Loucy (cell line): ENCODE data around the gene LILRB3.
"Not testable (repeated sequence)": the region's sequence is repeated elsewhere in the genome, so short reads cannot be mapped to it uniquely, and the experiment has no call there.

Experiments
- H2AFZ ChIP-seq: fragments of 200-600 bp; sonication (generic); 2 replicates; pipeline ENCODE4 v1.6.0; 2016; ENCODE audit warnings: antibody characterized with exemption, mild to moderate bottlenecking, low read length, moderate library complexity
- H3F3A ChIP-seq: fragments of 200-600 bp; 2 replicates; pipeline ENCODE4 v1.6.0; 2016; ENCODE audit warnings: antibody characterized with exemption, low read depth, mild to moderate bottlenecking
- H3K27me3 ChIP-seq: fragments of 200-600 bp; sonication (generic); 2 replicates; pipeline ENCODE4 v1.6.1; 2014; ENCODE audit warnings: low read length, mild to moderate bottlenecking; ENCODE audit not compliant: insufficient read depth, poor library complexity, severe bottlenecking
- H3K36me3 ChIP-seq: fragments of 200-600 bp; sonication (generic); 2 replicates; pipeline ENCODE4 v1.6.1; 2016; ENCODE audit warnings: low read length; ENCODE audit not compliant: insufficient read depth
- H3K4me1 ChIP-seq: fragments of 200-600 bp; sonication (generic); 2 replicates; pipeline ENCODE4 v1.5.1; 2014; ENCODE audit warnings: low read length, mild to moderate bottlenecking; ENCODE audit not compliant: insufficient read depth, poor library complexity, severe bottlenecking
- H3K4me2 ChIP-seq: fragments of 200-600 bp; sonication (generic); 2 replicates; pipeline ENCODE4 v1.6.0; 2014; ENCODE audit warnings: antibody characterized with exemption, low read length, low read depth, mild to moderate bottlenecking; ENCODE audit not compliant: poor library complexity, severe bottlenecking
- H3K4me3 ChIP-seq: fragments of 200-600 bp; sonication (generic); 2 replicates; pipeline ENCODE4 v1.5.1; 2014; ENCODE audit warnings: low read length, mild to moderate bottlenecking, mixed read lengths; ENCODE audit not compliant: poor library complexity, severe bottlenecking
- H3K79me2 ChIP-seq: fragments of 200-600 bp; sonication (generic); 2 replicates; pipeline ENCODE4 v1.6.1; 2014; ENCODE audit warnings: low read length; ENCODE audit not compliant: insufficient read depth
- H3K9ac ChIP-seq: fragments of 200-600 bp; sonication (generic); 2 replicates; pipeline ENCODE4 v1.6.0; 2014; ENCODE audit warnings: mild to moderate bottlenecking, low read depth, low read length, moderate library complexity; ENCODE audit not compliant: poor library complexity, severe bottlenecking
- H3K9me2 ChIP-seq: fragments of 200-600 bp; sonication (generic); replicated peaks from 2 replicates; pipeline ENCODE4 v1.6.1; 2016; ENCODE audit warnings: low read depth, low read length, mixed read lengths
- H3K9me3 ChIP-seq: fragments of 200-600 bp; sonication (generic); 2 replicates; pipeline ENCODE4 v1.6.1; 2014; ENCODE audit warnings: mild to moderate bottlenecking, antibody characterized with exemption, low read length, low read depth; ENCODE audit not compliant: insufficient read depth
- H4K20me1 ChIP-seq: fragments of 200-600 bp; sonication (generic); 2 replicates; pipeline ENCODE4 v1.6.0; 2014; ENCODE audit warnings: antibody characterized with exemption, low read length, mild to moderate bottlenecking; ENCODE audit not compliant: insufficient read depth, poor library complexity, severe bottlenecking
- EZH2phosphoT487 ChIP-seq: fragments of 200-600 bp; IDR thresholded peaks from 2 replicates; pipeline ENCODE4 v1.6.1; 2018; ENCODE audit warnings: antibody characterized with exemption, mild to moderate bottlenecking, moderate library complexity, borderline replicate concordance
- TF ChIP-seq, protein P1 (sequence below): fragments of 200-600 bp; sonication (generic); conservative IDR thresholded peaks from 2 replicates; pipeline ENCODE4 v1.5.1; 2014; ENCODE audit warnings: mild to moderate bottlenecking, antibody characterized with exemption, low read length

The LILRB3 gene

DNA sequence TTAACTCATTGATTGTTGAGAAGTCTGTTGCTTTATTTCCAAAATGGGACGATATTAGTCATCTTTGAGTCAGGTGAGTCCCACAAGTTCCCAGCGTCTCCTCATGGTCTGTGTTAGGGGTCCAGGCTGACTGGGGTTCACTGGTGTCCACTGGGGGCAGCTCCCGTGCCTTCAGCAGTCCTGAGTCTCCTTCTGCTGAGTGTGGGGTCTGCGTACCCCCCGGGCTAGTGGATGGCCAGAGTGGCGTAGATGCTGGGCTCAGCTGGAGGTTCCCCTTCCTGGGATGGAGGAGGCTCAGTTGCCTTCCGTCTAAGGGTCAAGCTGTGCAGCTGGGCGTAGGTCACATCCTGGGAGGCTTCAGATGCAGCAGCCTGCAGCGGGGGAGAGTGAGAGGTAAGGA lies 5.9 kb downstream of the LILRB3 start:
- TF ChIP-seq, protein P1, sequence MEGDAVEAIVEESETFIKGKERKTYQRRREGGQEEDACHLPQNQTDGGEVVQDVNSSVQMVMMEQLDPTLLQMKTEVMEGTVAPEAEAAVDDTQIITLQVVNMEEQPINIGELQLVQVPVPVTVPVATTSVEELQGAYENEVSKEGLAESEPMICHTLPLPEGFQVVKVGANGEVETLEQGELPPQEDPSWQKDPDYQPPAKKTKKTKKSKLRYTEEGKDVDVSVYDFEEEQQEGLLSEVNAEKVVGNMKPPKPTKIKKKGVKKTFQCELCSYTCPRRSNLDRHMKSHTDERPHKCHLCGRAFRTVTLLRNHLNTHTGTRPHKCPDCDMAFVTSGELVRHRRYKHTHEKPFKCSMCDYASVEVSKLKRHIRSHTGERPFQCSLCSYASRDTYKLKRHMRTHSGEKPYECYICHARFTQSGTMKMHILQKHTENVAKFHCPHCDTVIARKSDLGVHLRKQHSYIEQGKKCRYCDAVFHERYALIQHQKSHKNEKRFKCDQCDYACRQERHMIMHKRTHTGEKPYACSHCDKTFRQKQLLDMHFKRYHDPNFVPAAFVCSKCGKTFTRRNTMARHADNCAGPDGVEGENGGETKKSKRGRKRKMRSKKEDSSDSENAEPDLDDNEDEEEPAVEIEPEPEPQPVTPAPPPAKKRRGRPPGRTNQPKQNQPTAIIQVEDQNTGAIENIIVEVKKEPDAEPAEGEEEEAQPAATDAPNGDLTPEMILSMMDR = no peak
- no peak for TF ChIP-seq EZH2phosphoT487
- Histone ChIP-seq H3K36me3 (peaks cover 13% of the 10 kb centered on the region; the same call in 1 of the 2 replicates), H2AFZ (no peak overlapping the region), H3K9ac (no peak overlapping the region), H3K4me2 (no peak overlapping the region), H3K4me1 (no peaks in the 10 kb centered on the region), H3K4me3 (no peak overlapping the region), H3K9me2 (no peaks in the 10 kb centered on the region), H3K27me3 (no peaks in the 10 kb centered on the region), H3K9me3 (no peaks in the 10 kb centered on the region), H3F3A (no peaks in the 10 kb centered on the region), H4K20me1 (peaks cover 6% of the 10 kb centered on the region), H3K79me2 (peaks cover 16% of the 10 kb centered on the region; the same call in 1 of the 2 replicates)

DNA sequence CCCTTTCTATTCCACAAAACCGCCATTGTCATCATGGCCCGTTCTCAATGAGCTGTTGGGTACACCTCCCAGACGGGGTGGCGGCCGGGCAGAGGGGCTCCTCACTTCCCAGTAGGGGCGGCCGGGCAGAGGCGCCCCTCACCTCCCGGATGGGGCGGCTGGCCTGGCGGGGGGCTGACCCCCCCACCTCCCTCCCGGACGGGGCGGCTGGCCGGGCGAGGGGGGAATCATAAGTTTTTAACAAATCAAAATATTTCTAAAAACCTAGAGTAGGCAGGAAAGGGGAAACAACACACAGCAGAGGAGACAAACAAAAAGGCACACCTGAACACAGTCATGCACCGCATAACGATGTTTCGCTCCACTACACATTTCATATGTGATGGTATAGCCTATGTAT lies 8.1 kb downstream of the LILRB3 start:
- H3K36me3 ChIP-seq = peaks cover 13% of the 10 kb centered on the region; the same call in 1 of the 2 replicates
- H3K9ac ChIP-seq, H3F3A ChIP-seq, H2AFZ ChIP-seq, H3K9me2 ChIP-seq, H3K4me2 ChIP-seq, H3K9me3 ChIP-seq, H3K27me3 ChIP-seq, H3K4me3 ChIP-seq: not testable (repeated sequence)
- H3K4me1 ChIP-seq = peaks cover 14% of the 10 kb centered on the region
- H4K20me1 ChIP-seq = peaks cover 18% of the 10 kb centered on the region
- H3K79me2 ChIP-seq = peaks cover 18% of the 10 kb centered on the region; the same call in 1 of the 2 replicates

DNA sequence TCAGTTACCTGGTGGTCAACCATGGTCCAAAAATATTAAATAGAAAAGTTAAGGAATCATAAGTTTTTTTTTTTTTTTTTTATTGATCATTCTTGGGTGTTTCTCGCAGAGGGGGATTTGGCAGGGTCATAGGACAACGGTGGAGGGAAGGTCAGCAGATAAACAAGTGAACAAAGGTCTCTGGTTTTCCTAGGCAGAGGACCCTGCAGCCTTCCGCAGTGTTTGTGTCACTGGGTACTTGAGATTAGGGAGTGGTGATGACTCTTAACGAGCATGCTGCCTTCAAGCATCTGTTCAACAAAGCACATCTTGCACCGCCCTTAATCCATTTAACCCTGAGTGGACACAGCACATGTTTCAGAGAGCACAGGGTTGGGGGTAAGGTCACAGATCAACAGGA lies 8.6 kb downstream of the LILRB3 start:
- H3K9me3 ChIP-seq, H3K27me3 ChIP-seq, H3K4me2 ChIP-seq, H3K4me3 ChIP-seq, H3K9me2 ChIP-seq, H3K9ac ChIP-seq, H2AFZ ChIP-seq: not testable (repeated sequence)
- Histone ChIP-seq H3F3A (peaks cover 11% of the 10 kb centered on the region), H3K79me2 (peaks cover 23% of the 10 kb centered on the region; the same call in 1 of the 2 replicates), H3K36me3 (peaks cover 12% of the 10 kb centered on the region; the same call in 1 of the 2 replicates), H4K20me1 (peaks cover 23% of the 10 kb centered on the region), H3K4me1 (peaks cover 19% of the 10 kb centered on the region)

DNA sequence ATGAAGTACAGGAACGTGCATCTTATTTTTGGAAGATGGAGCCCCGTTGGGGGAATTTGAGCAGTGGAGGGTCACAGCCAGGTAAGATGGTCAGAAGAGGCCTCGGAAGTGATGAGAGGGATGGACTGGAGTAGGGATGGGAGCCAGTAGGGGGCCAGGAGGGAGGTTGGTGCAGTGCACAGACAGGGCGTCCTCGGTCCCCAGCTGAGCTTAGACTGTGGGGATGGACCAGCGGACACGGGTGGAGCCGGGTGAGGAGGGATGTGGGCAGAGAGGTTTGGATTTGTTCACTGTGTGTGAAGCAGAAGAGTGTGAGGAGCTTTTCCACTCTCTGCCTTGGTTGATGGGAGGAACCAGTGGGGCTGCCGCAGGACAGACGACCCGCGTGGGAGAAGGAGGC lies 11.6 kb downstream of the LILRB3 start:
- H3K9me2 ChIP-seq = no peaks in the 10 kb centered on the region
- H3K4me2 ChIP-seq = peak overlapping the region; percentile 75
- no peak overlapping the region for H2AFZ ChIP-seq
- H3F3A ChIP-seq = peaks cover 14% of the 10 kb centered on the region
- H3K36me3 ChIP-seq = peaks cover 28% of the 10 kb centered on the region; the same call in 1 of the 2 replicates
- peak overlapping the region; percentile 40 for H3K9ac ChIP-seq
- peak overlapping the region; percentile 61 for H3K4me3 ChIP-seq
- peaks cover 51% of the 10 kb centered on the region for H4K20me1 ChIP-seq
- no peaks in the 10 kb centered on the region for H3K27me3 ChIP-seq
- no peak for TF ChIP-seq EZH2phosphoT487
- TF ChIP-seq, protein P1 = peak; percentile 35; the same call in 1 of the 2 replicates
- peaks cover 53% of the 10 kb centered on the region for H3K79me2 ChIP-seq
- H3K4me1 ChIP-seq = peaks cover 39% of the 10 kb centered on the region
- H3K9me3 ChIP-seq = no peaks in the 10 kb centered on the region
